Retinal pigment epithelial cell (primary cell): ENCODE results near the gene MEIKIN.

ENCODE experiments used
- DNase-seq: peaks from one replicate; pipeline ENCODE4 v3.0.0-alpha.2; 2010; ENCODE audit warnings: low read depth
- H3K4me3 ChIP-seq: 2 replicates; pipeline ENCODE4 v1.5.1; 2011; ENCODE audit warnings: mild to moderate bottlenecking, low read length, control low read depth, moderate library complexity
- TF ChIP-seq, protein P1 (sequence below): conservative IDR thresholded peaks from 2 replicates; pipeline ENCODE4 v1.5.1; 2011; ENCODE audit warnings: low read depth, low read length, control low read depth, inconsistent platforms

The MEIKIN gene

GRCh38 chr5:131957721-131958441 lies 12.4 kb upstream of the MEIKIN start:
- peak; percentile 49 for DNase-seq
- TF ChIP-seq, protein P1, sequence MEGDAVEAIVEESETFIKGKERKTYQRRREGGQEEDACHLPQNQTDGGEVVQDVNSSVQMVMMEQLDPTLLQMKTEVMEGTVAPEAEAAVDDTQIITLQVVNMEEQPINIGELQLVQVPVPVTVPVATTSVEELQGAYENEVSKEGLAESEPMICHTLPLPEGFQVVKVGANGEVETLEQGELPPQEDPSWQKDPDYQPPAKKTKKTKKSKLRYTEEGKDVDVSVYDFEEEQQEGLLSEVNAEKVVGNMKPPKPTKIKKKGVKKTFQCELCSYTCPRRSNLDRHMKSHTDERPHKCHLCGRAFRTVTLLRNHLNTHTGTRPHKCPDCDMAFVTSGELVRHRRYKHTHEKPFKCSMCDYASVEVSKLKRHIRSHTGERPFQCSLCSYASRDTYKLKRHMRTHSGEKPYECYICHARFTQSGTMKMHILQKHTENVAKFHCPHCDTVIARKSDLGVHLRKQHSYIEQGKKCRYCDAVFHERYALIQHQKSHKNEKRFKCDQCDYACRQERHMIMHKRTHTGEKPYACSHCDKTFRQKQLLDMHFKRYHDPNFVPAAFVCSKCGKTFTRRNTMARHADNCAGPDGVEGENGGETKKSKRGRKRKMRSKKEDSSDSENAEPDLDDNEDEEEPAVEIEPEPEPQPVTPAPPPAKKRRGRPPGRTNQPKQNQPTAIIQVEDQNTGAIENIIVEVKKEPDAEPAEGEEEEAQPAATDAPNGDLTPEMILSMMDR = no peak
- H3K4me3 ChIP-seq = no peak overlapping the region

DNA sequence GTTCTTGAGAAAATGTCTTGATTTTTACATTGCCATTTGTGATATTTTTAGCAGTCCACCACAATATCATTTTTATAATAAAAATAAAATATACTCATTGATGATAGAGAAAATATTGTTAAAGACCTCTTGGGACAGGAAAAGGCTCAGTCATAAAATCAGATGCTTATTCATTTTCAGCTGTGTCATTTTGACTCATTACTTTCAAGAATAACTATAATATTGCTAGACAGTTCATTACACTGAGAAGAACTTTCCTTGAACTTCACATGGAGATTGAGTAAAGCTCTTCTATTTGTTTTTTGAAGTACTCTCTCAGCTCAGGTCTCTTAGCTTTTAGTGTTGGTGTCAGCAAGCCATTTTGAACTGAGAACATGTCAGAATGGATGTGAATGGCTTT lies 8.5 kb upstream of the MEIKIN start:
- TF ChIP-seq, protein P1 = no peak
- no peak for DNase-seq
- H3K4me3 ChIP-seq = no peak overlapping the region

DNA sequence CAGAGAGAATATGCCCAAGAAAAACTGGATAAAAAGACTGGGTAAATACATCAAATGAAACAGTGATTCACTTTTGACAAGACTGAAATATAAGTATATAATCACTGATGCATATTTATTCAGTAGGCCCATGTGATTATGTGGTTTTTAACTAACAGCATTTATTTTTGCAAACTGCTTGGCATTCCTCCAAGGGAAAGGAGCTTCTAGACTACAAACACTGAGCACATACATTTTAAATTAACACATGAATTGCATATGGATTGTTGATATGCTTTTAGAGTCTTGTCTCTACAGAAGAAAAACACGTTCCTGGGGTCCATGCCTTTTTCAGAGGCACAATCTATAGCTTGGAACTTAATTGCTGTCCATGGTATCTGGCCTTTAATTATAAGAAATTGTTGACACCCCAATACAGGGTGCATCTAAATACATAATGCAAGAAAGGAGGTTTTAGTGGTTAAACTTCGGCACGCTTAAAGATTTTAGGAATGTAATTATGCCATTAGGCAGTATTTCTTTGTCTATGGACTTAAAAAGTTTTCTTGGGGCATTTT lies 6.9 kb upstream of the MEIKIN start:
- peak; percentile 12 for DNase-seq
- TF ChIP-seq, protein P1 = no peak
- no peak overlapping the region for H3K4me3 ChIP-seq

DNA sequence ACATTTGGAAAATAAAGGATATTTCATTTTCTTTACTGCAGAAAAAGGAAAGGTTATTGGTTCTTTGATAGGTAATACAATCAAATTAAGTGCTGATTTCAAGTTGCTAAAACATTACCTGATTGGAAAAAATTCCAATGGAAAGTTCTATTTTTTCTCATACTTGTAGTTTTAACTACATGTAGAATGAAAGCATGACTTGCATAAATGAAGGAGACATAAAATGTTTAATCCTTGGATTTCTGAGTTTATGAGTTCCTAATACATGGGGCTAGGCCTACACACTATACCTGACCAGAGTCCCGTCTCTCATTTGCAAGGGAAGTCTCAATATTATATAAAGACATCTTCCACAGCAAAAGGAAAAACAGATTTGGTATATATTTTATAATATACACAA lies 5.2 kb upstream of the MEIKIN start:
- DNase-seq = no peak
- TF ChIP-seq, protein P1 = no peak
- H3K4me3 ChIP-seq = no peak overlapping the region

GRCh38 chr5:131947445-131947844 lies 2.0 kb upstream of the MEIKIN start:
- TF ChIP-seq, protein P1 = no peak
- no peak overlapping the region for H3K4me3 ChIP-seq
- DNase-seq = no peak

GRCh38 chr5:131944702-131945550 lies 537 bp downstream of the MEIKIN start:
- H3K4me3 ChIP-seq = no peak overlapping the region
- no peak for DNase-seq
- TF ChIP-seq, protein P1 = no peak
